GM12892 (cell line): ENCODE results near the gene C4orf50.

ENCODE experiments used
- POLR2A ChIP-seq: IDR thresholded peaks from 2 replicates; pipeline ENCODE4 v1.6.1; 2011; ENCODE audit warnings: low read depth, low read length, control low read depth
- POLR2AphosphoS5 ChIP-seq: IDR thresholded peaks from 2 replicates; pipeline ENCODE4 v1.6.1; 2011; ENCODE audit warnings: low read depth, low read length, control low read depth
- TAF1 ChIP-seq: IDR thresholded peaks from 2 replicates; pipeline ENCODE4 v1.6.1; 2011; ENCODE audit warnings: low read depth, mild to moderate bottlenecking, control low read depth, low read length, borderline replicate concordance

- TF ChIP-seq TAF1 (no peak), POLR2AphosphoS5 (no peak), POLR2A (no peak)
Observed at GRCh38 chr4:6052679-6053078, 34.4 kb upstream of the C4orf50 start.
